ENCODE results near the gene RABGAP1L.
"Not testable (repeated sequence)": the region's sequence is repeated elsewhere in the genome, so short reads cannot be mapped to it uniquely, and the experiment has no call there.

RABGAP1L gene

GRCh38 chr1:174165471-174166137 lies 6.3 kb downstream of the RABGAP1L start:
- H3K4me3 ChIP-seq (replicated peaks; ENCODE audit: low read depth, low read length): no peak overlapping the region
- no peak for TF ChIP-seq CTCF (IDR thresholded peaks at IDR 0.05; ENCODE audit: low read depth, low read length, missing control alignments)
- DNase-seq (ENCODE audit: extremely low read depth, low read depth): no peak

- no peak overlapping the region for H3K4me3 ChIP-seq (replicated peaks; ENCODE audit: low read depth, low read length)
- no peak for DNase-seq (ENCODE audit: extremely low read depth, low read depth)
- TF ChIP-seq CTCF (IDR thresholded peaks at IDR 0.05; ENCODE audit: low read depth, low read length, missing control alignments): no peak
Measured at GRCh38 chr1:174166530-174167264, 7.4 kb downstream of the RABGAP1L start.

- DNase-seq (ENCODE audit: extremely low read depth, low read depth): no peak
- TF ChIP-seq CTCF (IDR thresholded peaks at IDR 0.05; ENCODE audit: low read depth, low read length, missing control alignments): no peak
- no peak overlapping the region for H3K4me3 ChIP-seq (replicated peaks; ENCODE audit: low read depth, low read length)
Measured at GRCh38 chr1:174167265-174167803, 8.0 kb downstream of the RABGAP1L start.

- TF ChIP-seq CTCF (IDR thresholded peaks at IDR 0.05; ENCODE audit: low read depth, low read length, missing control alignments): no peak
Measured at GRCh38 chr1:174169342-174169741, 10.0 kb downstream of the RABGAP1L start.

GRCh38 chr1:174171073-174171472 lies 11.8 kb downstream of the RABGAP1L start:
- no peak for TF ChIP-seq CTCF (IDR thresholded peaks at IDR 0.05; ENCODE audit: low read depth, low read length, missing control alignments)
- no peak for DNase-seq (ENCODE audit: extremely low read depth, low read depth)
- no peak overlapping the region for H3K4me3 ChIP-seq (replicated peaks; ENCODE audit: low read depth, low read length)

More at GRCh38 chr1:174169342-174169741, 10.0 kb downstream of the RABGAP1L start:
- no peak for DNase-seq (ENCODE audit: extremely low read depth, low read depth)
- H3K4me3 ChIP-seq (replicated peaks; ENCODE audit: low read depth, low read length): no peak overlapping the region

GRCh38 chr1:174174461-174175329 lies 15.4 kb downstream of the RABGAP1L start:
- no peak for TF ChIP-seq CTCF (IDR thresholded peaks at IDR 0.05; ENCODE audit: low read depth, low read length, missing control alignments)
- H3K4me3 ChIP-seq (replicated peaks; ENCODE audit: low read depth, low read length): no peak overlapping the region
- DNase-seq (ENCODE audit: extremely low read depth, low read depth): no peak

- not testable (repeated sequence) for H3K4me3 ChIP-seq (replicated peaks; ENCODE audit: low read depth, low read length); DNase-seq (ENCODE audit: extremely low read depth, low read depth)
Measured at GRCh38 chr1:174178459-174178858, 19.1 kb downstream of the RABGAP1L start.

All from HFF-Myc (cell line).